AG04449 (cell line): ENCODE results near the gene ATRAID.

Experiments used
- CTCF ChIA-PET: fragments of 350-600 bp; formaldehyde crosslinking; extraction: SDS; loops from one replicate; lab custom pipeline; 2021; ENCODE audit warnings: antibody characterized with exemption; lab: Yijun Ruan, JAX
- POLR2A ChIA-PET: fragments of 400-600, 350-600 bp; formaldehyde crosslinking; extraction: SDS; loops from one replicate; lab custom pipeline; 2020; ENCODE audit warnings: antibody characterized with exemption, inconsistent platforms; lab: Yijun Ruan, JAX
- DNase-seq: peaks from one replicate; pipeline ENCODE4 v3.0.0-alpha.2; 2010; ENCODE audit warnings: low read depth, low spot score
- H3K4me3 ChIP-seq: 2 replicates; pipeline ENCODE4 v1.5.1; 2011; ENCODE audit warnings: low read depth, mild to moderate bottlenecking, control low read depth, low read length
- CTCF ChIP-seq: IDR thresholded peaks from one replicate; pipeline ENCODE4 v1.5.1; 2011; ENCODE audit warnings: mild to moderate bottlenecking, moderate library complexity, low read length, control low read depth, inconsistent platforms; ENCODE audit not compliant: insufficient read depth; ENCODE audit errors: missing control alignments

Gene ATRAID

GRCh38 chr2:27241761-27242613 is 30.1 kb downstream of the ATRAID start:
- no peak for TF ChIP-seq CTCF
- CTCF ChIA-PET, result interaction anchor here (1.3 to 2.1 kb wide), 4 partner anchors 10 to 61 kb away, joined by 3 to 8 read pairs (median 6); no protein-coding TSS in a partner anchor
- DNase-seq, result no peak
- H3K4me3 ChIP-seq, result no peak overlapping the region
- POLR2A ChIA-PET, result interaction anchor here (0.9 kb wide), 1 partner anchor 10 kb away, joined by 3 read pairs; no protein-coding TSS in a partner anchor

GRCh38 chr2:27242614-27242951 is 30.7 kb downstream of the ATRAID start:
- CTCF ChIA-PET, result interaction anchor here (2.1 kb wide), 1 partner anchor 37 kb away, joined by 8 read pairs; no protein-coding TSS in a partner anchor
- POLR2A ChIA-PET, result interaction anchor here (1.0 kb wide), 1 partner anchor 16 kb away, joined by 3 read pairs; no protein-coding TSS in a partner anchor
- TF ChIP-seq CTCF, result no peak
- no peak overlapping the region for H3K4me3 ChIP-seq
- no peak for DNase-seq

- ChIA-PET POLR2A (interaction anchor here (1.0 kb wide), 1 partner anchor 17 kb away, joined by 3 read pairs; no protein-coding TSS in a partner anchor), CTCF (interaction anchor here (1.3 kb wide), 1 partner anchor 36 kb away, joined by 4 read pairs; no protein-coding TSS in a partner anchor)
- TF ChIP-seq CTCF, result no peak
- no peak overlapping the region for H3K4me3 ChIP-seq
- DNase-seq, result no peak
These were observed 31.7 kb downstream of the ATRAID start for GRCh38 chr2:27243391-27244130.

- no peak overlapping the region for H3K4me3 ChIP-seq
- CTCF ChIA-PET, result interaction anchor here (1.0 kb wide), 1 partner anchor 59 kb away, joined by 3 read pairs; no protein-coding TSS in a partner anchor
- POLR2A ChIA-PET, result no interaction called here
- no peak for DNase-seq
- TF ChIP-seq CTCF, result no peak
These were observed 33.3 kb downstream of the ATRAID start for GRCh38 chr2:27245116-27245515.

GRCh38 chr2:27245626-27246025 is 33.8 kb downstream of the ATRAID start:
- ChIA-PET POLR2A (no interaction called here), CTCF (interaction anchor here (1.0 kb wide), 1 partner anchor 59 kb away, joined by 3 read pairs; no protein-coding TSS in a partner anchor)
- TF ChIP-seq CTCF, result no peak
- H3K4me3 ChIP-seq, result no peak overlapping the region
- DNase-seq, result no peak
